GM18951 (cell line): ENCODE data around the gene HIVEP1.
"Not testable (repeated sequence)": the region's sequence is repeated elsewhere in the genome, so short reads cannot be mapped to it uniquely, and the experiment has no call there.

ENCODE experiments used
- POLR2A ChIP-seq: IDR thresholded peaks from 4 replicates; pipeline ENCODE4 v1.6.1; 2011; ENCODE audit warnings: mild to moderate bottlenecking; ENCODE audit not compliant: insufficient read length, insufficient read depth; ENCODE audit errors: extremely low read depth
- in situ Hi-C: fragments of 300-500 bp; cut with MboI; formaldehyde crosslinking; loops from one replicate; pipeline ENCODE4 v1.12.0; 2022; ENCODE audit warnings: low sequenced_read_pairs, mixed read lengths, inconsistent platforms; ENCODE audit not compliant: unreplicated experiment

HIVEP1 gene

DNA sequence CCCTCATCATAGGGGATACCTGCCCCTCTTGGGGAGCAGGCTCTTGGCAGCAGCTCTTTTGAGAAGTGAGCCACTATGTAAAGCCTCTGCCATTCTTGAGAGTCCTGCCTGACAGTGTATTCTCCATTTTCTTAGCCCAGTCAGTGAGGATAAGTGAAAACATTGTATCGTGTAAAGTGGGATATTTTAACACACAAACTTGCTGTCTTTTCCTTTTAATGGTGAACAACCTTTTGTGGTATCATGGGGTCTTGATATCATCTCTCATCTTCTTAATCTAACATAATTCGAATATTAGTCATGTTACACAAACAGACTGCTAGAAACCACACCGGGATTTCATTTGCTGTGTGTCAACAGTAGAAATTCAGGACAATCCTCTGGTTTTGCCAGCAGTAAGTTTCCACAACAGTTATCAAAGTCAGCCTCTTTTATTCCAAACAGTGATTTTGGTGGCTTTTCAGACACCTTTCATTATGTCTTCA, 136.2 kb downstream of the HIVEP1 start:
- TF ChIP-seq POLR2A = no peak
- in situ Hi-C loops = no loop called here

DNA sequence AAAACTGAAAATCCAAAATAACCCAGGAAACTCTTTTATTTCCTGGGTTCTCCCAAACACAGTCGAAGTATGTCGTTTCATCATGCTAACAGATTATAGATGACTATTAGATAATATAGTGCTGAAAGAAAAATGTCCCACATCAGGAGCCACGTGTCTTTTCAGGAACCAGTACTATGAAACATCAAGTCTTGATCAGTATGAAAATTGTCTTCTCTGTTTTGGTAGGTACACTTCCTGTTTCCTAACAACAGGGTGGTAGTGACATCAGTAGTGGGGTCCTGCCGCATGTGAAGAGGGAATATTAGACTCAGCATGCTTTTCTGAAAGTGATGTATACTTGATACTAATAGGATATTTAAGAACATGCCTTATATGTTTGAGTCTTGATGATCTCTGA, 136.7 kb downstream of the HIVEP1 start:
- in situ Hi-C loops = no loop called here

DNA sequence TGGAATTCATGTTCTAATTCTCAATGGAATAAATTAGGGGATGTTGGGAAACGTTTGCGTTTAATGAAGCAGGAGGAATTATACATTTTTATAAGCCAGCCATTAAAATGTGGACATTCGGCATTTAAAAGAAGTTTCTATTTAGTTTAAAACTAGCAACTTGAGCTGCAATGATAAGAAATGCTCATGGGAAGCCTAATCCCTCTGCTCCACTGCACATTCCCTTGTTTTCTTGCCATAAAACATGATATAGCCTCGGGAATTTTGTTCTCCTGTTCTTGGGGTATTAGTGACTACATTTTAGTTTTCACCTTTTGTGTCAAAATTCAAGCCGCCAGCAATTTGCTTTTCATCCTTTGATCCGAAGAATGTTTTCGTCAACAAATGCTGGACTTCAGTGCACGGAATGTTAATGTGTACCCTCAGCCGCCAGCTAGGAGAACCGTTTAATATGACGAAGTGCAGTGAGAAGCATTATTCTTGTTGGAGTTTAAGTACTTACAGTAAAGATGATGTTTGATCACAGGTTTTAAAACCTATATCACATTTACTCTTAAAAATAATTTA, 137.9 kb downstream of the HIVEP1 start:
- TF ChIP-seq POLR2A = no peak
- in situ Hi-C loops = no loop called here

More for the DNA sequence above, 136.7 kb downstream of the HIVEP1 start:
- TF ChIP-seq POLR2A = no peak

DNA sequence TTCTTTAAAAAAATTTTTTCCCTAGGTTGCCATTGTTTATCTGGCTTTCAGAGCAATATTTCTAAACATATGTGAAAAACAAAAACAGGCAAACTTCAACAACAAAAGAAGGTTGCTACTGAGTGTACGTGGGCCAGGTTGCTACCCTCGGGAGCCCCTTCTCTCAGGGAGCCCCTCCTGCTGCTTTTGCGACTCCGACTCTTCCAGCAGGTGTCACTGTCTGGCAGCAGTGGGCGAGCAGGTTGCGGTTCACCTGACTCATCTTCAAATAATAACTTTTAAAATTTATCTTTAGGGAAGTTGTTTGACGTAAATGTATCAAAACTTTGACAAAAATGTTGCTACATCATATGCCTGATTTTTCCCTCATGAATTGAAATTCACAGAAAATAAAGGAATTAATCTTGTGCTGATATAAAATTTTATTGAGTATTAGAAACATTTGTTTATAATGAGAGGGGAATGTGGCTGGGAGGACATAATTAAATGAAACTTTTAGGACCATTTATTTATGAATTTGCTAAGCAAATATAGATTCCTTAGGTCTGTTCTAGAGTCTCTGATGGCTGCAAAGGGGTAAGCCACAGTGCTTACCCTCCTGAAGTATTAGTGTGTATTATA, 138.8 kb downstream of the HIVEP1 start:
- in situ Hi-C loops = no loop called here
- TF ChIP-seq POLR2A = no peak

DNA sequence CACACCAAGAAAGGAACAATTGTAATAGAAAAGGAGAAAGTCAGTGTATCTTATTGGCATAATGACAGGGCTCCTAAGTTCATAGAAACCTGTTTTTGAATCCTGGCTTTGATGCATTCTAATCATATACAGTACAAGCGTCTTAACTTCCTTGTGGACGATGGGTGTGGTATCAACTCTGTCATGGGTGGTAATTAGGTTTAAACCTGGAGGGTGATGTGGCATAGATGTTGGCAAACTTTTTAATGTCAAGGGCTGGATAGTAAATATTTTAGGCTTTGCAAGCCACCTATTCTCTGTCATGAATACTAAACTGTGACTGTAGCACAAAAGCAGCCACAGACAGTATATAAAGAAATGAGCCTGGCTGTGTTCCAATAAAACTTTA, 139.3 kb downstream of the HIVEP1 start:
- in situ Hi-C loops = no loop called here
- no peak for TF ChIP-seq POLR2A

DNA sequence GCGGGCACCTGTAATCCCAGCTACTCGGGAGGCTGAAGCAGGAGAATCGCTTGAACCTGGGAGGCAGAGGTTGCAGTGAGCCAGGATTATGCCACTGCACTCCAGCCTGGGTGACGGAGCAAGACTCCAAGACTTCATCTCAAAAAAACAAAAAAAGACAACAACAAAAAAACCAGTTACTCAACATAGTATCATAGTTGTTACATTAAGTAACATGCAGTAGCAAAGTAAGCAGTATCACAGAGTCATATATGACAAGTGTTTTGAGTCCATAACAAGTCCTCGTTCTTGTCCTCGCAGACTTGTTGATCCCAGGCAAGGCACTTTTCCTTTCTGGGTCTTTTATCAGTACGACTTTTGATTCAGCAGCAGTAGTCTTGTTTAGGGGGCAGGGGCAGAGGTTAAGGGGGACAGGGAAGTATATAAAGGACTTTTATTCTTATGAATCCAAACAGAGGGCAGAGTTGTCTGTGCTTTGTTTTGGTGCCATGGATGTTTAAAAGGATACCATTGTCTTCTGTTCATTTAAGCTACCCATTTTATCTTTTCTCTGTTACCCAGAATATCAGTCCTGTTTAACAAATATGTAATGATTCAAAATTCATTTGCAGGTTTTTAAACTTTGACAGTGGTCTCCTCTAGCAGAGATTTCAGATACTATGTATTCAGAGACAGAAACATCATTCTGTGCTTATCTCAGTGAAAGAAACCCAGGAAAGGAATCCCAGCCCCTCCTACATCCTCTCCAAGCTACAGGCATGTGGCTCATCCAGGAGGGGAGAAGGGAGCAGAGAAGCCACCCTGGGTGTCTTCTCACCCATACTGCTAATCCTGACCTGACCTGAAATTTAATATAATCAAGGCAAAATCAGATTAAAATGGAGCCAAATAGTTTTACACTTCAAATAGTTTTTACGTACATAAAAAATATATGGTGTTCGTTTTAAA, 140.2 kb downstream of the HIVEP1 start:
- TF ChIP-seq POLR2A = no peak
- in situ Hi-C loops = no loop called here

DNA sequence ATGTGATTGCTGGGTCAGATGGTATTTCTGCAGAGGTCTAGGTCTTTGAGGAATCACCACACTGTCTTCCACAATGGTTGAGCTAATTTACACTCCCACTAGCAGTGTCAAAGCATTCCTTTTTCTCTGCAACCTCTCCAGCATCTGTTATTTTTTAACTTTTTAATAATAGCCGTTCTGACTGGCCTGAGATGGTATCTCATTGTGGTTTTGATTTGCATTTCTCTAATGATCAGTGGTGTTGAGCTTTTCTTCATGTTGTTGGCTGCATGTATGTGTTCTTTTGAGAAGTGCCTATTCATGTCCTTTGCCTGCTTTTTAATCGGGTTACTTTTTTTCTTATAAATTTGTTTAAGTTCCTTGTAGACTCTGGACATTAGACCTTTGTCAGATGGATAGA, 143.7 kb downstream of the HIVEP1 start:
- in situ Hi-C loops = not testable (repeated sequence)

DNA sequence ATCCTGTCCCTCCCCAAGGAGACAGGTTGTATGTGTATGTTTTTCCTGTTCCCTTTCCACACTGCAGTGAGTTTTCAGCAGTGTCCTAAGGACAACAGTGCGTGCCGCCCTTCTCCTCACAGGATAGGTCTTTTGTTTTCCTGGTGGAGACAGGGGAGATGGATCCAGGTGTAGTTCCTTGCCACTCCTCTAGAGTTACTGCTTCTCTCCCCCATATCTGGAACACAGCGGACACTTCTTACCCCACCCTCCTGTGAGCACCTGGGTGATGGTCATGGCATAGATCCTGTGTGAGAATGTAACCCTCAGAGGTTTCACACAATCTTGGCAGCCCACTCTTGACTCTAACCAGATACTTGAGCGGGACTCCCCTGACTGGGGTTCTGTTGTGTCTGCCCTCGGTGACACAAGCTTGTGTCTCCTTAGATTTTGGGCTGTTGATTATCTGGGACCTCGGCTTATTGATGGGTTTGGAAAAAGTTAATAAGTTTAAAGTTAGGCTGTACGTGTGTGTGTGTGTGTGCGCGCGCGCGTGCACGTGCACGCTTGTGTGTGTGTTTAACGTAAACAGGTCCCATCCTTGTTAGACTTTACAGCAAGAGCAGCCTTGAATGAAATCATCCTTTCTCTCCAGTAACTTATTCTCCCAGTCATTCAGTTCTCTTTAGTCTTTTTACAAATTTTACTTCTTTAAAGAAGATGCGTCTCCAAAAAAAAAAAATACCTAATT, 146.7 kb downstream of the HIVEP1 start:
- TF ChIP-seq POLR2A = no peak
- in situ Hi-C loops = no loop called here

DNA sequence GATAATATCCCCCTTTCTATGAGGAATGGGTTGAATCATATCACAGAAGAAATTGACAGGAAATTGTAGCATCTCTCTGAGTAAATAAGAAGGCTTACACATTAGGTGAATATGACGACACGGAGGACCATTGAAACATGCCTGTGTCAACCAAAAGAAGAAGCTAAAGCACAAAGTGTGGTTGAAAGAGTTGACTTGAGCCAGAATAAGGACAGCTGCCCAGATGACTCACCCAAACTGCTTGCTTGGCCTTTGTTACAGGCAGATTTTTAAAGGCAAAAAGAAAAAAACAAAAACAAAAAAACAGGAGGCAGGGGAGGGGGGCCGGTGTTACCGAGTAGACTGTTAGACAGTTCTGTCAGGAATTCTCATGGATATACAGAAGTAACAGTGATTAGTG, 148.2 kb downstream of the HIVEP1 start:
- in situ Hi-C loops = no loop called here
- TF ChIP-seq POLR2A = no peak

DNA sequence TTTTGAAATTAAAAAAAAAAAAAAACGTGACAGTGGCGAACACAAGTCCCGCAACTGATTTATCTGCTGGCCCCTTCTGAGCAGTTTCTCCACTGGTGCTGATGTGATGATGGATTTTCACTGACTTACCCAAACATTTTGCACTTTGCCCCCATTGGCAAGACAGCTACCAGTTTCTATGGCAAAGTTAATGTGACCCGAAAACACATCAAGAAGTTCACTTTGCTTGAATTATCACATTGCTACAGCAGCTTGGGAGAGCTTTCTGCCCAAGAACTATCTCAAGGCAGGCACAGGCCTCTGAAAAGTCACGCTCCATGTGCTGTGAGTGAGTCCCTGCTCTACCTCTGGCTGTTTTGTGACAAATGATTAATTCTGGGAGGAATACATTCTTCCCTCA, 150.1 kb downstream of the HIVEP1 start:
- TF ChIP-seq POLR2A = no peak
- in situ Hi-C loops = no loop called here

DNA sequence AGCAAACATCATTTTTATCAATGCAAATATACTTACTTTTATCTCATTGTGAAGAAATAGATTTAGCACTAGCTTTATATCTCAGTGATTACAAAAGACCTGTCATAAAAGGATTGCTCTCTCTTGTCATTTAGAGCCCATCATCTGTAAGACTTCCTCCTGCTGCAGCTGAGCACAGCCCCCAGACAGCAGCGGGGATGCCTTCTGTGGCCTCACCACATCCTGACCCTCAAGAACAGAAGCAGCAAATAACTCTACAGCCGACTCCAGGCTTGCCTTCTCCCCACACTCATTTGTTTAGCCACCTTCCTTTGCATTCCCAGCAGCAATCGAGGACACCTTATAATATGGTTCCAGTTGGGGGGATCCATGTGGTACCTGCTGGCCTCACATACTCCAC, 151.0 kb downstream of the HIVEP1 start:
- in situ Hi-C loops = no loop called here
- TF ChIP-seq POLR2A = no peak

DNA sequence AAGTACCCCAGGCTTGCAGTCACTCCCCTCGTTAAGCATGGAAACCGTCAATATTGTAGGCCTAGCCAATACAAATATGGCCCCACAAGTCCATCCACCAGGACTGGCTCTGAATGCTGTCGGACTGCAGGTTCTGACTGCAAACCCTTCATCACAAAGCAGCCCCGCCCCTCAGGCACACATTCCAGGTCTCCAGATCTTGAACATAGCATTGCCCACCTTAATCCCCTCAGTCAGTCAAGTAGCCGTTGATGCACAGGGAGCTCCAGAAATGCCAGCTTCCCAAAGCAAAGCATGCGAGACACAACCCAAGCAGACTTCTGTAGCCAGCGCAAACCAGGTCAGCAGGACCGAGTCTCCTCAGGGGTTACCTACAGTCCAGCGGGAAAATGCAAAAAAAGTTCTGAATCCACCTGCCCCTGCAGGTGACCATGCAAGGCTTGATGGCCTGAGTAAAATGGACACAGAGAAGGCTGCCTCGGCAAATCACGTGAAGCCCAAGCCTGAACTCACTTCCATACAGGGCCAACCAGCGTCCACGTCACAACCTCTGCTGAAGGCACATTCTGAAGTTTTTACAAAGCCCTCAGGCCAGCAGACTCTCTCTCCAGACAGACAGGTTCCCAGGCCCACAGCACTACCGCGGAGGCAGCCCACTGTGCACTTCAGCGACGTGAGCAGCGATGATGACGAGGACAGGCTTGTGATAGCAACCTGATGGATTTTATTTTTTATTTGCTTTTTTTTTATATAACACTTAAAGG, 151.8 kb downstream of the HIVEP1 start:
- in situ Hi-C loops = no loop called here
- TF ChIP-seq POLR2A = no peak

DNA sequence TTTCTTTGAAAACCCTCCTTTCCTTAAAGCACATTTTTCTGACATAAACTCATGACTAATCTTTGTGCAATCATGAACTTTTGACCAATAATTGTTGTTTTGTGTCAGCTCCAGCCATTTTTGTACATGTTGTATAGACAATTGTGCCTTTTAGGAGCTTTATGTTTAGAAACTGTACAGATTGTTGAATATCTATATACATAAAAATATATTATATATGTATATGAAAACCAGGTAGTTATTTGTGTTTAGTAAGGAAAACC, 152.3 kb downstream of the HIVEP1 start:
- in situ Hi-C loops = no loop called here
- TF ChIP-seq POLR2A = no peak
